AML-193 (cell line): ENCODE results near the gene TMEM9B.

Experiments
- DNase-seq, 2 experiments: peaks; one replicate each; lab custom pipeline; 2025; lab: John Stamatoyannopoulos, UW

TMEM9B gene

DNA sequence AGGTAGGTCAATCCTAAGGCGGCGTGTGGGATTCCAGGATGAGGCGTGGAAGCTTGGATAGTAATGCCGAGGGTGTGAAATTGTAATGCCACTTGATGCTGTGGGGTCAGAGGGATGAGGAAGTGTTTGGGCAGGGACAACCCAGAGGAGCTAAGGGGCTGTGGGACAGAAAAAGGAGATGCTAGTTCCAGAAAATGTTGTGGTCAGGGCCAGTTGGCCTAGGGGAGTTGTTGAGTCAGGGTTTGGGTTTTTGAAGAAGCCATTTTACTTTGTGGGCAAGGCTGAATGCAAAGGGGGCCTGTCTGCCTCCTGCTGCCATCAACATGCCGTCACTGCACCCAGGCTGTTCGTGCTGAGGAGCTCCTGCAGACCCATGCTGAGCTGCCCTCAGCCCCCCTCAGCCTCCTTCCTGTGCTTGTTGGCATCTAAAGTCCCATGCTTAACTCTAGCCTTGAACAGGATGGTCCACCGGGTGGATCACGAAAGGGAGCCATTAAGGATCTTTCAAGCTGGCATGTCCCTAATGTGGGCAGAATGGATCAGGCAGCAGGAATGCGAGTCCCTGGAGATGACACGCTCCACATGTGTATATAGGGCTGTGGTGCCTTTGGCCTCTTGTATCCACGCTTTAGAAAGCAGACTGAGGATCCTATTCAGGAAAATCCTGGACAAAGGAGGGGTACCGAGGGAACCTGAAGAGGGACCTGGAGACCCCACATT, 33.6 kb downstream of the TMEM9B start:
- no peak for DNase-seq

DNA sequence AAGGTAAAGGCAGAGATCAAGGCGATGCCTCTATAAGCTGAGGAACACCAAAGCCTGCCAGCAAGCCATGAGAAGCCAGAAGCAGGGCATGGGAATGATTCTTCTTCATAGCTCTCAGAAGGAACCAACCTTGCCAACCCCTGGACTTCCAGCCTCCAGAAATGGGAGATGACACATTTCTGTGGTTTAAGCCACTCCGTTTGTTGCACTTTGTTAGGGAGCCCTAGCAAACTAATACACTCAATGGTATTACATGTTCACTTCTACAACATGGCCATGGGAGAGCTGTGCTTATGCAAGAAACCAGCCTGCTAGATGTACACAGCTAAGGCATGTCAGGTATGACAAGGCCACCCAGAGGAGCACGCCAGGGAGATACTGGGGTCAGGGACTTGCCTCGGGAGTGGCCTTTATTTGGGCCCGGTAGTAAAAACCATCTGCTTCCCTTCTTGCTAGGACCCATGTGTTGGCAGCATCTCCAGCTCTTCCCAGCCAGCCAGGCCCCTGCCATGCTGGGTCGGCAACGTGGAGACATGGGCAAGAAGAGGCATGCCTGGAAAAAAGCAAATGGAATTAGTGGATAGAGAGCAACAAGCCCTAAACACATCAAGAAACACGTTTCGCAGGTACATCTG, 35.1 kb downstream of the TMEM9B start:
- no peak for DNase-seq

DNA sequence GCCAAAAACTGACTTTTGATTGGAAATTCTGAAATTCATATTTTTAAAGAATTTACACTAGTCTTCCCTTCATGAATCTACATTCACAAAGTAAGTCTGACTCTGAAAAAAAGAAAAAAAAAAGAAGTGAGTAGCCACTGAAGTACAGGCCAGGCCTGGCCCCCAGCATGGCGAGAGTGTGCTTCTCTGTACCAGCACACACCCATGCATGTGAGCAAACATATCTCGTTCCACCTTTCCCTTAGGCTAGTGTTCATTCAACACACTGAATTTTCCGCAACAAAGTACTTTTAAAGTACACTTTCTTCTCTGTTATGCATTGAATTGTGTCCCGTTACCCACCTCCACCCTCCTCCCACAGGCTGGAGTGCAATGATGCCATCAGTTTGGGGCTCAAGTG, 36.0 kb downstream of the TMEM9B start:
- no peak for DNase-seq

DNA sequence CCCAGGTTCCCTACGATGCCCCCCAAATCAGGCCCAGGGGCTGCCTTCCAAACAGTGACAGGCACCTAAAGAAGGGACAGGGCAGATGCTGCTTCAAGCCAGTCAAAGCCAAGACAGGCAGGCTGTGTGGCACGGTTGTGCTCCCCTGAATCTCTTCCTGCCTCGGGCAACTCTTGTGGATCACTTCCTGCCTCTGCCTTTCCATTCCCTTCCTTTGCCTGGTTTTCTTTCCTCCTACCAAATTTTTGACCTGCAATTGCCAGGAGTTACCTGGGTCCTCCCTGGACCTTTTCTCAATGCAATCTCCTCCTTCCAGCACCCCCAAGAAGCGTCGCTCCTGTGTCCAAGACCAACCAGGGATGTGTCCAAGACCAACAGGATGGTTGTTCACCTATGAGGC, 37.0 kb downstream of the TMEM9B start:
- no peak for DNase-seq

DNA sequence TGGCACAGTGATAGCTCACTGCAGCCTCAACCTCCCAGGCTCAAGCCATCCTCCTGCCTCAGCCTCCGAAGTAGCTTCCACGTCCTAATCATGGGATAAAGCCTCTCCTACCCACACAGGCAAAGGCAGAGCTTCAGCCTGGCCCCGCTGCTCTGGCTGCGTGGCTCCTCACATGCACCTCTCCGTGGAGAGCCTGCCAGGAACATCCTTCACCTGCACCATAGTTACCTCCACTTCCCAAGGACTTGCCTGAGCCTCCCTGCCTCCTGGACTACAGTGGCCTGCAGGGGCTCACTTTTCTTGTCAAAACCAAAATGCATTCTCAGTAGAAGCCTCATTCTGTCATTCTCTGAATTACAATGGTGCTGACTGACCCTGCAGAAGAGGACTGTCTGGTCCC, 38.0 kb downstream of the TMEM9B start:
- DNase-seq = no peak

DNA sequence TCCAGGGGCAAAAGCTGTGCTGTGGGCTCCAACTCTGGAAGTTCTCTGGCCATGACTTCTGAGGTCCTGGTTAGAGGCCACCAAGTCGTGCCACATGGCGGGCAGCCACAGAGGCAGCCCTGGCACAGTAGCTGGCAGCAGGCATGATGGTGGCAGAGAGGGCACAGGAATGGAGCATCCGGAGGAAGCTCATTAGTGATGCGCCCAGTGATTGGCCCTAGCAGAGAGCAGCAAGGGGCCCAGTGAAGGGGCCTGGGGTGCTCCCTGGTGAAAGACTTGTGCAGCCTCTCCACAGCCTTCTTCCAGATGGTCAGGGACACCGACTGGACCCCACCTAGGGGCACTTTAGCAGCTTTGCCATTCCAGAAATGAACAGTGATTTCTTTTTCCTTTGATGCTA, 38.5 kb downstream of the TMEM9B start:
- no peak for DNase-seq

DNA sequence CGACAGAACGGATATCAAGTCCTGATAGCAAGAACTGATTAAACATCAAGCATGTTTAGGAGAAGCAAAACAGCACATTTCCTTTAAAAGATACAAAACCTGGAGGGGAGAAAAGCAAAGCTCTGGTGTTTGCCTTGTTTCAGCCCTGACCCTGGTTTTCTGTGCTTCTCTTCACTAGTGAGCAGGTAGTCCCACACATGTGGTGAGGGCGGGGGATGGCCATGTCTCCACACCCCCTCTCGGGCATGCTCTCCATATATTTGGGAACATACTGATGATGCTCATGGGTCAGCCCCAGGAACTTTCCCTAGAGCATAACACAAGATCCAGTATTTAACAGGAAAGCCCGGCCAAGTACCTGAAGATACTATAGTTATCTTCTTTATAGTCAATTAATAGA, 41.6 kb downstream of the TMEM9B start:
- DNase-seq = no peak

DNA sequence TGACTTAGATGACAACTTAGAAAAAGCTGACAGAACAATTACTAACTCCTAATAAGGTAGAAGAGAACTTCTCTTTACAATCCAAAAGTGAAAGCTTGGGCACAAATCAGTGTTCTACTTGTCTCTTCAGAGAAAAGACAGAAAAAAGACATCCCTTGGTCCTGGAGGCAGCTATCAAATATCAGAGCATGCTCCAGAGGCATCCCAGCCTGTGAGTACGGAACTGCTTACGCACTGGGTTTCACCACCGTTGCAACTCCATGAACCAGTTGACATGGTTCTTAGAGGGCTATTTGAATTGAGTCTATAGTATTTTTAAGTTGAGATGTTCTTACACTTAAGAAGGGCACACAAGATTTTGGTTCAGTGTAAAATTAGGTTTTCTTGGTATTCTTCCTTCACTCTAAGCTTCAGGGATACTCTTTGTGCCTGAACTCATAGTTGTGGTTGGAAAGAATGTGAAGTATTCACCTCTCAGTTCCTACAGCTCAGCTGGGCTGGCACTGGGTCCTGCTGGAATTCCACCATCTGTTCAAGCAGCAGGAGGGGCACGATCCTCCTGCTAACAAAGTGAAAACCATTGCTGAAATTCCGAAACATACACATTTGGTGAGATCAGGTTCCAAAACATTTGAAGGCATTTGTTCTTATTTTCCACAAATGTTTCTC, 47.0 kb downstream of the TMEM9B start:
- no peak for DNase-seq

DNA sequence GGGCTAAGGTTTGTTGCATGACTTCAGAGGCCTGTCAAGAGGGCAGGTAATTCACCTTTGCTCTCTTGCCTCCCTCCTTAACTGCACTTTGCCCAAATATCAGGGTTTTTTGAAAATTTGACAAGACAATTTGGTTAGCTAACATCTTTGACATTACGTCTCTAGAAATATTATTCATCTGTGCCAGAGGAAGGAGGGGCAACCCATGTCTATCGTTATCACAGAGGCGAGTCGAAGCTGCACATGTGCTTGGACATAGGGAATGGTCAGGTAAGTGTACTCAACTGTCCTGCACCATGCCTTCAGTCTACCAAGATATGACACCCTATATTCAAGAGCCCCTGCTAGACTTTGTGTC, 49.6 kb downstream of the TMEM9B start:
- no peak for DNase-seq

DNA sequence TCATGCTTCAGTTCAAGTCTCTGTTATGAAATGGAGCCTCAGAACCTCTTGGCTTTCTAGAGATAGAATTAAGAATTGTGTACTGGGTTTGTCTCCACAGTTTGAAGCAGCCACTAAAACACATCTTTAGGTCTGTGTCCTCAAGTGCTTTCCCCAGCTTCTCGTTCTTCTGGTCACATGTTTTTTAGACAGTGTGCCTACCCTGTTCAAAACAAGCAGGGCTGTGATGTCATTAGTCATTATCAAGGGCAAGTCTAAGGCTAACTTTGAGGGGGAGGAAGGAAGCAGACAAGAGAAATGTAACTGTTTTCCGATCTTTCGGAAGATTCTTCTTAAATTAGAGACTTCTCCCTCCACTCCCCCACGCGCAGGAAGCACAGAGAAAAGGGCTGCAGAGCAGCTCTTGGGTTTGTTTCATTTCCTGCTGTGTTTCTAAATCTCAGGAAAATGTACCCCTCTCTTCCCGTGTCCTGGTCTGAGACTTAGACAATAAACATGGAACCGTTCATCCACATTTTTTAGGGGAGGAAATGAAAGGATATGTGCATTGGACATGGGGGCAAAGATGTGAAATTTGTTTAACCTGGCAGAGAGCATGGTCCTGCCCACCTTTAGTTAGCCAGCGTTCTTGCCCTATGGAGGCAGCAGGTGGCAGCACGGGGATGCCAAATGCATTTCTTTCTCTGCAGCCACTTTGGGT, 50.1 kb downstream of the TMEM9B start:
- peak; percentile 62 to 64 for DNase-seq

DNA sequence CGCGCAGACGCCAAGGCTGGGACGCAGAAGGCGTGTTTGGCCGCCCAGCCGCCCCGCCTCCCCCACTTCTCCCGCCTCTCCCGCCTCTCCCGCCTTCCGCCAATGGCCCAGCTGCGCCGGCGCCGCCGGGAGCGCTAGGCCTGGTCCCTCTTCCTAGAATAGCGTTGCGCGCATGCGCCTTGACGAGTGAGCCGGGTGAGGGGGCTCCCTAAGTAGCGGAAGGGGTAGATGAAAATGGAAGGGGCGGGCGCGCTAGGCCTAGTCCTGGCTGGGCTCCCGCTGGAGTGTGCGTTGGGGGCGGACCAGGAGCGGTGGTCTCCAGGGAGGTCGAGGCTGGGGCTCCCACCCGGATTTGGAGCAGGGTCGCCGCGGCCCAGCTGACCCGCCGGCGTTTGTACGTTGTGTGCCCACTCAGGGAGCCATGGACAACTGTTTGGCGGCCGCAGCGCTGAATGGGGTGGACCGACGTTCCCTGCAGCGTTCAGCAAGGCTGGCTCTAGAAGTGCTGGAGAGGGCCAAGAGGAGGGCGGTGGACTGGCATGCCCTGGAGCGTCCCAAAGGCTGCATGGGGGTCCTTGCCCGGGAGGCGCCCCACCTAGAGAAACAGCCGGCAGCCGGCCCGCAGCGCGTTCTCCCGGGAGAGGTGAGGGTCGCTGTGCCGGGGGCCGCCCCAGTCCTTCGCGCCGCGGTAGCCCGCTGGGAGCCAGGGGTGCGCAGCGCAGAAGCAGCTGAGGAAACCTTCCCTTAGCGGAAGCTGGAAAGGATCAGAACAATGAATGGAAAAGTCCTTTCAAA, 53.0 kb downstream of the TMEM9B start, which contains the start of gene AKIP1:
AKIP1 (plus strand) TSS at position 161 of the 795 bp plus-strand sequence; CDS start at position 422, 261 bp downstream.
- DNase-seq = peak; percentile 81 to 89

DNA sequence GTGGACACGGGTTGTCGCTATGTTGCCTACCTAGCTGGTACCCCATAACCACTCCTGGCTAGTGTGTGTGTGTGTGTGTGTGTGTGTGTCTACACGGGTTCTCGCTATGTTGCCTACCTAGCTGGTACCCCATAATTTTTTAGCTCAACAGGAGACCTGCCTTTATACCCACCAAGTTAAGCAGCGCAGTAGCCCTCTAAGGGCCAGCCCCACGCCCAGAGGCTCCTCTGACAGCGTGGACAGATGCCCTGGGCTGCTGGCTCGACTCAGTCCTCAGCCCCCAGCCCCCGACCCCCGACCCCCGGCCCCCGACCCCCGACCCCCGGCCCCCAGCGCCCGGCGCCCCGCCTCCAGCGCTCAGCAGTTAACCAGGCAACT, 53.6 kb downstream of the TMEM9B start:
- no peak for DNase-seq

DNA sequence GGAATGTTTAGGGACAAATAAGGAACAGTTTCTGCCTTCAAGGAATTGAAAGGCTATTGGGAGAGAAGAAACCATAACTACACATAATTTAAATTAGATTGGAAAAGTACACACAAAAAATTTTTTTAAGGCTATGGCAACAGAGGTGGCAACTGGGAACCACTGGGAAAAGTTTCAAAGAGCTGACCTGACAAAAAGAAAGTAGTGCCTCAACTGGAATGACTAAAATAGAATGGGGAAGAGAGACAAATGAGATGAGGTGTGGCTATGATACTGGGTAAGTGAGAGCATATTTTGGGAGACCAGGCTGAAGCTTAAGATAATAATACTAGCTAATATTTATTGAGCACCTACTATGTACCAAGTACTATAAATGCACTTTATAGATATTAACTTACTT, 56.1 kb downstream of the TMEM9B start:
- no peak for DNase-seq

DNA sequence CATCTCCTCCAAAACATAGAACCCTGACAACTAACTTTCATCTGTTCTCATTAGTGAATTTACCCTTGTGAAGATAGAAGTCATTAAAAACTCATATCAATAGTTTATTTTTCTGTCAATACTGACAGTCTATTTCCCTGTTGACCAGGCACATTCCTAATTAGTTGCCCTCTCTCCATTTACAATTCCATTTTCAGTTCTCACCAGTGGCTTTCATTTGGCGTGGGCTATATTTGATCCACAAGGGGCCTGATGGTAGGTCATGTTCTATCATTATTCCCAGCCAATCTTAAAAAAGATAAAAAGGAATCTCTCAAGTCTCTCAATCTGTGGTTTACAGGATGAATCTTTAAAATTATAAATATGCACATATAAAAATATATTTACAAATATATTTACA, 57.1 kb downstream of the TMEM9B start:
- no peak for DNase-seq

DNA sequence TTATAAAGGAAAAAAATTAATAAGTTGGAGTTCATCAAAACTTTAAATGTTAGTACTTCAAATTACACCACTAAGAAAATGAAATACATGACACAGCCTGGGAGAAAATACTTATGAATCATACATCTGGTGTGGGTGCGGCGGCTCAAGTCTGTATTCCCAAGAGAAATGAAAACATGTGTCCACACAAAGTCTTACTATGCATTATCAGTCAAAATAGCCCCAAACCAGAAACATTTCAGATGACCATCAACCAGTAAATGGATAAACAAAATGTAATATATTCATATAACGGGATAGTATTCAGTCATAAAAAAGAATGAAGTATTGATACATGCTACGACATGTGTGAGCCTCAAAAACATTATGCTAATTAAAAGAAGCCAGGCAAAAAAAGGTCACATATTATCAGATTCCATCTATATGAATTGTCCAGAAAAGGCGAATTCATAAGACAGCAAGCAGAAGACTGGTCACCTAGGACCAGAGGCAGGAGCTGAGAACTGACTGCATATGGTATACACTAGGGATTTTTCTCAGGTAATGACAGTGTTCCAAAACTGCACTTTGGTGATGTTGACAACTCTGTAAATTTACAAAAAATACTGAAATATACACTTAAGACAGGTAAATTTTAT, 58.6 kb downstream of the TMEM9B start:
- no peak for DNase-seq

DNA sequence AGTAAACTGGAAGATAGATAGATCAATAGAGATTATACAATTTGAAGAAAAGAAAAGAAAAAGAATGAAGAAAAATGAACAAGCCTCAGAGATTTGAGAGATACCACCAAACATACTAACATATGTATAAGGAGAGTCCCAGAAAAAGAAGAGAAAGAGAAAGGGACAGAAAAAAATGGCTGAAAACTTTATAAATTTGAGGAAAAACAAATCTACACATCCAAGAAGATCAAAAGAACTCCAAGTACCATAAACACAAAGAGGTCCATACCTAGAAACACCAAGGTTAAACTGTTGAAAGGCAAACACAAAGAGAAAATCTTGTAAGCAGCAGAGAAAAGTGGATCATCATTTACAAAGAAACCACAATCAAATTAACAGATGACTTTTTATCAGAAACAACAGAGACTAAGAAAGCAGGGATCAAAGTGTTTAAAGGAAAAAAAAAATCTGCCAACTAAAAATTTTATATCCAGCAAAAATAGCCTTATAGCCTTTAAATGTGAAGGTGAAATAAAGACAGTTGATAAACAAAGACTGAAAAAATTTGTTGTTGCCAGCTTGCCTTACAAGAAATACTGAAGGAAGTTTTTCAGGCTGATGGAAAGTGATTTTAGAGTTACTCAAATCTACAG, 65.0 kb downstream of the TMEM9B start:
- DNase-seq = no peak
